ENCODE results near the gene C9orf43.

GRCh38 chr9:113471143-113471542, 60.6 kb downstream of the C9orf43 start:
- TF ChIP-seq, protein P1, sequence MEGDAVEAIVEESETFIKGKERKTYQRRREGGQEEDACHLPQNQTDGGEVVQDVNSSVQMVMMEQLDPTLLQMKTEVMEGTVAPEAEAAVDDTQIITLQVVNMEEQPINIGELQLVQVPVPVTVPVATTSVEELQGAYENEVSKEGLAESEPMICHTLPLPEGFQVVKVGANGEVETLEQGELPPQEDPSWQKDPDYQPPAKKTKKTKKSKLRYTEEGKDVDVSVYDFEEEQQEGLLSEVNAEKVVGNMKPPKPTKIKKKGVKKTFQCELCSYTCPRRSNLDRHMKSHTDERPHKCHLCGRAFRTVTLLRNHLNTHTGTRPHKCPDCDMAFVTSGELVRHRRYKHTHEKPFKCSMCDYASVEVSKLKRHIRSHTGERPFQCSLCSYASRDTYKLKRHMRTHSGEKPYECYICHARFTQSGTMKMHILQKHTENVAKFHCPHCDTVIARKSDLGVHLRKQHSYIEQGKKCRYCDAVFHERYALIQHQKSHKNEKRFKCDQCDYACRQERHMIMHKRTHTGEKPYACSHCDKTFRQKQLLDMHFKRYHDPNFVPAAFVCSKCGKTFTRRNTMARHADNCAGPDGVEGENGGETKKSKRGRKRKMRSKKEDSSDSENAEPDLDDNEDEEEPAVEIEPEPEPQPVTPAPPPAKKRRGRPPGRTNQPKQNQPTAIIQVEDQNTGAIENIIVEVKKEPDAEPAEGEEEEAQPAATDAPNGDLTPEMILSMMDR (conservative IDR thresholded peaks at IDR 0.05 in 1 of 2, IDR thresholded peaks at IDR 0.05 in 1 of 2; ENCODE audit: extremely low read depth in 1 of 2, insufficient read depth in 1 of 2, low read depth in 1 of 2, low read length in 2 of 2) = no peak
- TF ChIP-seq EZH2 (IDR thresholded peaks at IDR 0.05; ENCODE audit: borderline replicate concordance, low read length) = no peak

Measured in mammary epithelial cell (primary cell).